Measurements from ENCODE around the gene DHX40. TPM values are rescaled to one million over a fixed set of nuclear protein-coding genes. Genes with fewer than 3 reads are reported as not detected.
A peak's percentile ranks its signal among the peaks of the same experiment; 100 is the strongest.

The DHX40 gene
- total and polyA plus RNA-seq, 2 of the 8 experiments (the other 6 are each of a cell fraction or from before 2014, with no cell fraction given): 13.5 to 28.3 TPM

- peak; percentile 61 for TF ChIP-seq USF2 (IDR thresholded peaks at IDR 0.05; ENCODE audit: low read length)
- TF ChIP-seq SAP30 (IDR thresholded peaks at IDR 0.05; ENCODE audit: insufficient read depth, insufficient replicate concordance, low read length): peak; percentile 97
- no peak for TF ChIP-seq RXRA (IDR thresholded peaks at IDR 0.05; ENCODE audit: insufficient read depth, low read depth, low read length)
- peak; percentile 71 for TF ChIP-seq JUND (IDR thresholded peaks at IDR 0.05; ENCODE audit: low read length)
- no peak for TF ChIP-seq NRF1 (IDR thresholded peaks at IDR 0.05; ENCODE audit: low read depth, low read length)
- TF ChIP-seq, protein P1, sequence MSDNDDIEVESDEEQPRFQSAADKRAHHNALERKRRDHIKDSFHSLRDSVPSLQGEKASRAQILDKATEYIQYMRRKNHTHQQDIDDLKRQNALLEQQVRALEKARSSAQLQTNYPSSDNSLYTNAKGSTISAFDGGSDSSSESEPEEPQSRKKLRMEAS (IDR thresholded peaks at IDR 0.05): peak; percentile 100
- peak; percentile 93 for TF ChIP-seq RNF2 (IDR thresholded peaks at IDR 0.05; ENCODE audit: borderline replicate concordance, low read depth, low read length, missing control alignments, poor library complexity, severe bottlenecking)
- peak in 1 of 2 experiments; percentile 71; a peak in 1 of 3 replicates for TF ChIP-seq EP300 (IDR thresholded peaks at IDR 0.05; ENCODE audit: borderline replicate concordance in 1 of 2, low read depth in 2 of 2, low read length in 2 of 2)
- no peak for TF ChIP-seq CTCF (IDR thresholded peaks at IDR 0.05; ENCODE audit: control extremely low read depth in 1 of 3, insufficient read depth in 1 of 3, low read depth in 1 of 3, low read length in 3 of 3)
- TF ChIP-seq NANOG (IDR thresholded peaks at IDR 0.05; ENCODE audit: insufficient read depth, low read depth, low read length, poor library complexity, severe bottlenecking): no peak
- no peak for TF ChIP-seq SP2 (IDR thresholded peaks at IDR 0.05; ENCODE audit: low read length)
- TF ChIP-seq ASH2L (IDR thresholded peaks at IDR 0.05; ENCODE audit: low read length): peak; percentile 99
- TF ChIP-seq BRCA1 (IDR thresholded peaks at IDR 0.05; ENCODE audit: low read depth, low read length): no peak; the same call in 1 of the 2 replicates
- 0 out of 2 replicates have a peak, but pooled peaks have one; percentile 36 for TF ChIP-seq EGR1 (IDR thresholded peaks at IDR 0.05; ENCODE audit: borderline replicate concordance, low read depth, low read length)
- TF ChIP-seq GABPA (IDR thresholded peaks at IDR 0.05; ENCODE audit: borderline replicate concordance, insufficient read depth, low read length): no peak
- TF ChIP-seq CBX8 (IDR thresholded peaks at IDR 0.05; ENCODE audit: borderline replicate concordance, low read depth, low read length): no peak
- no peak for TF ChIP-seq JUN (IDR thresholded peaks at IDR 0.05; ENCODE audit: low read depth, low read length)
- no peak for TF ChIP-seq SUZ12 (IDR thresholded peaks at IDR 0.05; ENCODE audit: low read length)
- no peak for TF ChIP-seq SIRT6 (IDR thresholded peaks at IDR 0.05; ENCODE audit: low read length)
These were observed at the start of gene DHX40 (continued) for GRCh38 chr17:59565171-59565958.
